Liver (tissue), 9 donors: Measurements from ENCODE around the gene PRKN. TPM values are rescaled to one million over a fixed set of nuclear protein-coding genes. Genes with fewer than 3 reads are reported as not detected.

Experiments
- DNase-seq: peaks from one replicate; pipeline ENCODE4 v3.0.0-alpha.2; 2017; ENCODE audit warnings: low spot score
- H3K27ac ChIP-seq, 2 donors: one replicate each; pipeline ENCODE4 v1.7.0; 2013; ENCODE audit warnings: inconsistent platforms in 2 of 2, low read length in 2 of 2, control low read depth in 1 of 2, low read depth in 1 of 2, mild to moderate bottlenecking in 1 of 2
- H3K27me3 ChIP-seq, 4 donors: one replicate each; pipeline versions ENCODE4 v1.6.1 to v1.7.0; 2013; ENCODE audit warnings: low read length in 3 of 4, inconsistent platforms in 1 of 4, mild to moderate bottlenecking in 1 of 4, moderate library complexity in 1 of 4; ENCODE audit not compliant: control insufficient read depth in 4 of 4, insufficient read depth in 4 of 4
- H3K36me3 ChIP-seq, 4 donors: one replicate each; pipeline versions ENCODE4 v1.6.1 to v1.7.0; 2013; ENCODE audit warnings: low read length in 3 of 4, mild to moderate bottlenecking in 3 of 4, low read depth in 1 of 4, moderate library complexity in 1 of 4; ENCODE audit not compliant: control insufficient read depth in 4 of 4, insufficient read depth in 3 of 4
- H3K4me1 ChIP-seq, 4 donors: one replicate each; pipeline versions ENCODE4 v1.6.1 to v1.7.0; 2013; ENCODE audit warnings: low read length in 3 of 4, mild to moderate bottlenecking in 3 of 4, moderate library complexity in 1 of 4; ENCODE audit not compliant: control insufficient read depth in 4 of 4, insufficient read depth in 4 of 4
- H3K4me3 ChIP-seq, 3 donors: one replicate each; pipeline versions ENCODE4 v1.6.1 to v1.7.0; 2013; ENCODE audit warnings: low read length in 3 of 3, control low read depth in 1 of 3, low read depth in 1 of 3, mild to moderate bottlenecking in 1 of 3
- H3K9ac ChIP-seq, 2 donors: one replicate each; pipeline ENCODE4 v1.7.0; 2013; ENCODE audit warnings: low read length in 2 of 2, mild to moderate bottlenecking in 2 of 2, moderate library complexity in 2 of 2, control low read depth in 1 of 2, low read depth in 1 of 2
- H3K9me3 ChIP-seq, 4 donors: one replicate each; pipeline versions ENCODE4 v1.6.1 to v1.7.0; 2013; ENCODE audit warnings: low read length in 3 of 4; ENCODE audit not compliant: control insufficient read depth in 4 of 4
- EGR1 ChIP-seq, 2 donors: IDR thresholded peaks; 2 replicates each; pipeline ENCODE4 v1.6.1; 2016 to 2018; ENCODE audit warnings: antibody characterized with exemption in 2 of 2, low read depth in 2 of 2
- FOXA1 ChIP-seq: IDR thresholded peaks from 2 replicates; pipeline ENCODE4 v1.6.1; 2016; ENCODE audit warnings: antibody characterized with exemption
- FOXA2 ChIP-seq: IDR thresholded peaks from 2 replicates; pipeline ENCODE4 v1.6.1; 2016; ENCODE audit warnings: antibody characterized with exemption
- GABPA ChIP-seq, 2 donors: IDR thresholded peaks in 1 of 2; conservative IDR thresholded peaks in 1 of 2; 2 replicates each; pipeline ENCODE4 v1.6.1; 2016; ENCODE audit warnings: antibody characterized with exemption in 2 of 2, mild to moderate bottlenecking in 1 of 2, moderate library complexity in 1 of 2
- NR2F2 ChIP-seq: IDR thresholded peaks from 2 replicates; pipeline ENCODE4 v1.6.1; 2016; ENCODE audit warnings: antibody characterized with exemption
- RXRA ChIP-seq, 2 donors: IDR thresholded peaks; 2 replicates each; pipeline ENCODE4 v1.6.1; 2017 to 2018; ENCODE audit warnings: antibody characterized with exemption in 2 of 2, mild to moderate bottlenecking in 1 of 2
- WGBS: extraction: QIAGEN DNeasy Blood & Tissue Kit; methylation state at CpG from one replicate; pipeline ENCODE4 v1.1.7; 2013; 5-methylcytosine and 5-hydroxymethylcytosine counted together
- polyA plus RNA-seq, 2 donors: library from polyadenylated mRNA; stranded (reverse) in 1 of 2; unstranded in 1 of 2; fragments of 200-250 nt in 1 of 2; fragments of >200 nt in 1 of 2; fragmentation: Nextera tagmentation in 1 of 2; extraction: Ambion mirVana in 1 of 2; gene quantifications; one replicate each; pipeline versions ENCODE4 v1.2.1 to v1.2.3, GENCODE V29; 2013 to 2015
- total RNA-seq, 2 donors: library from RNA; depleted of rRNA; stranded (reverse); fragments of >200 nt; gene quantifications; one replicate each; pipeline ENCODE4 v1.2.3, GENCODE V29; 2014
- TF ChIP-seq, protein P1 (sequence below): fragments of 150-350 bp; IDR thresholded peaks from 2 replicates; pipeline ENCODE4 v1.5.1; 2017; ENCODE audit warnings: improper control_type of control experiment, low read depth, low read length; ENCODE audit not compliant: missing input control
- TF ChIP-seq, protein P2 (sequence below): IDR thresholded peaks from 2 replicates; pipeline ENCODE4 v1.6.1; 2016; ENCODE audit warnings: antibody characterized with exemption, mild to moderate bottlenecking
- TF ChIP-seq, protein P3 (sequence below): IDR thresholded peaks from 2 replicates; pipeline ENCODE4 v1.6.1; 2016; ENCODE audit warnings: antibody characterized with exemption
- donor health status: healthy.
- donor health status: healthy.
- donor health status: healthy.
- donor health status: healthy.
- donor health status: healthy.

PRKN gene
- total and polyA plus RNA-seq, 4 donors = 0.47 to 4.1 (median 3.2) TPM

DNA sequence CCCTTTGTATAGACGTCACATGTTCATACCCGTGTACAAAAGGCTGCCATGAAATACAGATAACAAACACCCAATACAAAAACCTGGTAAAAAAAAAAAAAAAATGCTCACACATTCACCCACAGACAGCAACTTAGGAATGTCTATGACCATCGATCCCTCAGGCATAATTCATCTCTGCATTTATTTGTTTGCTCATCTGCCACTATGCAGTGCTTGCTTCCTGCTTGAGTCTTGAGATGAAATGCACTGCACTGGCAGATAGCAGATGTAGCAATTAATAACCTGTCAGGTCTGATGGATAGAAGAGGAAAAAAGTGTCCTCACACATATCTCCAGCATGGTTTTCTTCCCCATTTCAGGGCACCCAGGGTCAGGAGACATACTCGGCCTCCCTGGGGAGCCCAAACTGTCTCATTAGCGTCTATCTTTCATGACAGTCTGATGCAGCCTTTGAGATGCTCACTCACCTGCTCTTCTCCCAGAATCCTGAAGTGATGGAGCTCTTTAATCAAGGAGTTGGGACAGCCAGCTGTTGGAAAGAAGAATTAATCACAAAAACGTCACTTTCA lies 1158.6 kb downstream of the PRKN start (continued):
- TF ChIP-seq, protein P1, sequence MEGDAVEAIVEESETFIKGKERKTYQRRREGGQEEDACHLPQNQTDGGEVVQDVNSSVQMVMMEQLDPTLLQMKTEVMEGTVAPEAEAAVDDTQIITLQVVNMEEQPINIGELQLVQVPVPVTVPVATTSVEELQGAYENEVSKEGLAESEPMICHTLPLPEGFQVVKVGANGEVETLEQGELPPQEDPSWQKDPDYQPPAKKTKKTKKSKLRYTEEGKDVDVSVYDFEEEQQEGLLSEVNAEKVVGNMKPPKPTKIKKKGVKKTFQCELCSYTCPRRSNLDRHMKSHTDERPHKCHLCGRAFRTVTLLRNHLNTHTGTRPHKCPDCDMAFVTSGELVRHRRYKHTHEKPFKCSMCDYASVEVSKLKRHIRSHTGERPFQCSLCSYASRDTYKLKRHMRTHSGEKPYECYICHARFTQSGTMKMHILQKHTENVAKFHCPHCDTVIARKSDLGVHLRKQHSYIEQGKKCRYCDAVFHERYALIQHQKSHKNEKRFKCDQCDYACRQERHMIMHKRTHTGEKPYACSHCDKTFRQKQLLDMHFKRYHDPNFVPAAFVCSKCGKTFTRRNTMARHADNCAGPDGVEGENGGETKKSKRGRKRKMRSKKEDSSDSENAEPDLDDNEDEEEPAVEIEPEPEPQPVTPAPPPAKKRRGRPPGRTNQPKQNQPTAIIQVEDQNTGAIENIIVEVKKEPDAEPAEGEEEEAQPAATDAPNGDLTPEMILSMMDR = no peak

DNA sequence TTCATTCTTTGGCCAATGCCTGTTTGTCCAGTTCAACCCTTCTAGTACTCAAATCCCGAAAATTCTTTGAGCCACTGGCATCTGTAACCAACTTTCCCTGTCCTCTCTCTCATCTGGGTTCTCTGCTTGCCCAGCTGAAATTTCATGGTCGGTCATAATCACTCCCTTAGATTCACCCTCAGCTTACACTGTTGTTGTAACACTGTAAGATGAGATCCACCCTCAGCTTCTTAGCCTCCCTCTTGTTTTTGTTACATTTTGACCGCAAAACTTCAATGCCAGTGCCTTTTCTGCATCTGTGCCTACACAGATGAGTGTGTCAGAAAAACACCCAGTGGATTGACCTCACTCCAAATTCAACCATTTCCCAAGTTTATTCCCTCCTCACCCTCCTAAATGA lies 1162.6 kb downstream of the PRKN start:
- Histone ChIP-seq H3K9me3 (peaks cover 0 to 2% (median 0%) of the 10 kb centered on the region in 4 donors), H3K4me3 (no peak overlapping the region), H3K9ac (no peak overlapping the region), H3K4me1 (no peaks in the 10 kb centered on the region), H3K27me3 (no peaks in the 10 kb centered on the region), H3K27ac (no peak overlapping the region), H3K36me3 (no peaks in the 10 kb centered on the region)
- TF ChIP-seq NR2F2 (no peak), FOXA1 (no peak), RXRA (IDR thresholded peaks at IDR 0.05) (no peak), GABPA (IDR thresholded peaks at IDR 0.05 in 1 of 2, conservative IDR thresholded peaks at IDR 0.05 in 1 of 2) (no peak), FOXA2 (no peak), EGR1 (IDR thresholded peaks at IDR 0.05; ENCODE audit: low read depth in 2 of 2) (no peak)
- TF ChIP-seq, protein P1 = no peak
- TF ChIP-seq, protein P2, sequence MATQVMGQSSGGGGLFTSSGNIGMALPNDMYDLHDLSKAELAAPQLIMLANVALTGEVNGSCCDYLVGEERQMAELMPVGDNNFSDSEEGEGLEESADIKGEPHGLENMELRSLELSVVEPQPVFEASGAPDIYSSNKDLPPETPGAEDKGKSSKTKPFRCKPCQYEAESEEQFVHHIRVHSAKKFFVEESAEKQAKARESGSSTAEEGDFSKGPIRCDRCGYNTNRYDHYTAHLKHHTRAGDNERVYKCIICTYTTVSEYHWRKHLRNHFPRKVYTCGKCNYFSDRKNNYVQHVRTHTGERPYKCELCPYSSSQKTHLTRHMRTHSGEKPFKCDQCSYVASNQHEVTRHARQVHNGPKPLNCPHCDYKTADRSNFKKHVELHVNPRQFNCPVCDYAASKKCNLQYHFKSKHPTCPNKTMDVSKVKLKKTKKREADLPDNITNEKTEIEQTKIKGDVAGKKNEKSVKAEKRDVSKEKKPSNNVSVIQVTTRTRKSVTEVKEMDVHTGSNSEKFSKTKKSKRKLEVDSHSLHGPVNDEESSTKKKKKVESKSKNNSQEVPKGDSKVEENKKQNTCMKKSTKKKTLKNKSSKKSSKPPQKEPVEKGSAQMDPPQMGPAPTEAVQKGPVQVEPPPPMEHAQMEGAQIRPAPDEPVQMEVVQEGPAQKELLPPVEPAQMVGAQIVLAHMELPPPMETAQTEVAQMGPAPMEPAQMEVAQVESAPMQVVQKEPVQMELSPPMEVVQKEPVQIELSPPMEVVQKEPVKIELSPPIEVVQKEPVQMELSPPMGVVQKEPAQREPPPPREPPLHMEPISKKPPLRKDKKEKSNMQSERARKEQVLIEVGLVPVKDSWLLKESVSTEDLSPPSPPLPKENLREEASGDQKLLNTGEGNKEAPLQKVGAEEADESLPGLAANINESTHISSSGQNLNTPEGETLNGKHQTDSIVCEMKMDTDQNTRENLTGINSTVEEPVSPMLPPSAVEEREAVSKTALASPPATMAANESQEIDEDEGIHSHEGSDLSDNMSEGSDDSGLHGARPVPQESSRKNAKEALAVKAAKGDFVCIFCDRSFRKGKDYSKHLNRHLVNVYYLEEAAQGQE = no peak
- TF ChIP-seq, protein P3, sequence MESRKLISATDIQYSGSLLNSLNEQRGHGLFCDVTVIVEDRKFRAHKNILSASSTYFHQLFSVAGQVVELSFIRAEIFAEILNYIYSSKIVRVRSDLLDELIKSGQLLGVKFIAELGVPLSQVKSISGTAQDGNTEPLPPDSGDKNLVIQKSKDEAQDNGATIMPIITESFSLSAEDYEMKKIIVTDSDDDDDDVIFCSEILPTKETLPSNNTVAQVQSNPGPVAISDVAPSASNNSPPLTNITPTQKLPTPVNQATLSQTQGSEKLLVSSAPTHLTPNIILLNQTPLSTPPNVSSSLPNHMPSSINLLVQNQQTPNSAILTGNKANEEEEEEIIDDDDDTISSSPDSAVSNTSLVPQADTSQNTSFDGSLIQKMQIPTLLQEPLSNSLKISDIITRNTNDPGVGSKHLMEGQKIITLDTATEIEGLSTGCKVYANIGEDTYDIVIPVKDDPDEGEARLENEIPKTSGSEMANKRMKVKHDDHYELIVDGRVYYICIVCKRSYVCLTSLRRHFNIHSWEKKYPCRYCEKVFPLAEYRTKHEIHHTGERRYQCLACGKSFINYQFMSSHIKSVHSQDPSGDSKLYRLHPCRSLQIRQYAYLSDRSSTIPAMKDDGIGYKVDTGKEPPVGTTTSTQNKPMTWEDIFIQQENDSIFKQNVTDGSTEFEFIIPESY = no peak
- 85% methylated on average over 3 of the region's 3 CpGs for WGBS
- DNase-seq = no peak
